ENCODE measurements around the gene METTL9.
"Not testable (repeated sequence)": the region's sequence is repeated elsewhere in the genome, so short reads cannot be mapped to it uniquely, and the experiment has no call there.

Gene METTL9

DNA sequence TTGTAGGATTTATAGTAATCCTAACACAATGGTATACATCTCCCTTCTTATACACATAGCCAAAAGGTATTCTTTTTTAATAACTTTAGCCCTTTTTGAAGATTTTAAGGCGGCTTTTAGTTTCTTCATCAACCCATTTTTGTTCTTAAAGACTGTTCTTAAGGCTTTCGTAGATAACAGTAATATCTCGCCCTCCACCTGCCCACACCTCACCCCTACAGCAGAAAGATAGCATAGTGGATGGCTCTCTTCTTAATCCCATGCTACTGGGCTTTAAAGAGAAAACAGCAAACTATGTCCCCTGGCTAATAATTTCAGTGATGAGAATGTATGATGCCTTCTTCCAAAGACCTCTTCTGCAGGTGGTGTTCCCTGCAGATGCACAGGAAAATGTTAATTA is 44.4 kb downstream of the METTL9 start:
- peaks cover 31% of the 10 kb centered on the region for H3K4me1 ChIP-seq (ENCODE audit: control insufficient read depth, insufficient read depth, low read length)
- no peak overlapping the region for H3K4me3 ChIP-seq (ENCODE audit: low read length)
- H3K9ac ChIP-seq (ENCODE audit: low read depth, low read length) = no peak overlapping the region
- H3K4me2 ChIP-seq (ENCODE audit: low read length) = no peak overlapping the region
- H3K9me3 ChIP-seq (replicated peaks; ENCODE audit: low read length) = no peaks in the 10 kb centered on the region
- H3K27me3 ChIP-seq (ENCODE audit: control insufficient read depth, insufficient read depth, low read length) = no peaks in the 10 kb centered on the region
- H3K36me3 ChIP-seq (ENCODE audit: insufficient read depth, low read length) = peaks cover 35% of the 10 kb centered on the region

GRCh38 chr16:21644674-21645073 is 45.3 kb downstream of the METTL9 start:
- Histone ChIP-seq H3K9me3 (replicated peaks; ENCODE audit: low read length) (no peaks in the 10 kb centered on the region), H3K9ac (ENCODE audit: low read depth, low read length) (no peak overlapping the region), H3K27me3 (ENCODE audit: control insufficient read depth, insufficient read depth, low read length) (no peaks in the 10 kb centered on the region), H3K4me3 (ENCODE audit: low read length) (no peak overlapping the region), H3K4me2 (ENCODE audit: low read length) (no peak overlapping the region), H3K4me1 (ENCODE audit: control insufficient read depth, insufficient read depth, low read length) (peaks cover 23% of the 10 kb centered on the region), H3K36me3 (ENCODE audit: insufficient read depth, low read length) (peaks cover 38% of the 10 kb centered on the region)

DNA sequence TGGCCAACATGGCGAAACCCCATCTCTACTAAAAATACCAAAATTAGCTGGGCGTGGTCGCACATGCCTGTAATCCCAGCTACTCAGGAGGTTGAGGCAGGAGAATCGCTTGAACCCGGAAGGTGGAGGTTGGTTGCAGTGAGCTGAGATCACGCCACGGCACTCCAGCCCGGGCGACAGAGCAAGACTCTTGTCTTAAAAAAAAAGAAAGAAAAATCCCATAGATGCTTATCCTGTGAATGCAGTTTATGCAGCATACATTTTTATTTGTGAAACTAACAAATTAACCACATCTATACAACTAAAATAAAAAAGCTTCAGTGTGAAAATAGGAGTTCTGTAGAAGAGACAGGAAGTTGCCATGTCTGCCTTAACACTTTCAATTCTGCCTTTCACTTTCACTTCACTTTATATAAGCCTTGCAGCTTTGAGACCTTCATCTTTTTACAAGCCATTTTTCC is 45.9 kb downstream of the METTL9 start:
- Histone ChIP-seq H3K9ac (ENCODE audit: low read depth, low read length) (peak overlapping the region; percentile 13), H3K4me1 (ENCODE audit: control insufficient read depth, insufficient read depth, low read length) (peaks cover 19% of the 10 kb centered on the region), H3K27me3 (ENCODE audit: control insufficient read depth, insufficient read depth, low read length) (no peaks in the 10 kb centered on the region), H3K9me3 (replicated peaks; ENCODE audit: low read length) (no peaks in the 10 kb centered on the region), H3K36me3 (ENCODE audit: insufficient read depth, low read length) (peaks cover 39% of the 10 kb centered on the region), H3K4me2 (ENCODE audit: low read length) (peak overlapping the region; percentile 36), H3K4me3 (ENCODE audit: low read length) (no peak overlapping the region)

DNA sequence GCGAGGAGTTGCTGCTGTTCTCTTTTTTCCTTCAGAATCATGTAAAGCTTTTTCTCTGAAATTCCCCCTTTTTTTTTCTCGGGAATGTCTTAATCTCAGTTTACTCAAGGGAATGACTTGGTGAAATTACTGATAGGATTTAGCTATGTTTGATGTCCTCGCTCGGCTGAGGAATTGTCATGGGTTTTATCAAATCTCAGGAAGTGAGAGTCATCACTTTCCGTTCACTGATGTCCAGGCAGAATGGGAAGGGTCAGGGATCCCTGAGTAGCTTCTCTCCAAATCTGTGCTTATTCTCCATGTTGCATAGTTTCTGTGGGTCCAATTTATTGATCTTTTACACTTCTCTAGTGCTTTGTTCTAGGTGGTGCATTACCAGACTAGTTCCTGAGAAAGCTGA is 46.7 kb downstream of the METTL9 start:
- Histone ChIP-seq H3K27me3 (ENCODE audit: control insufficient read depth, insufficient read depth, low read length) (no peaks in the 10 kb centered on the region), H3K4me3 (ENCODE audit: low read length) (no peak overlapping the region), H3K9me3 (replicated peaks; ENCODE audit: low read length) (no peaks in the 10 kb centered on the region), H3K9ac (ENCODE audit: low read depth, low read length) (peak overlapping the region; percentile 13), H3K4me2 (ENCODE audit: low read length) (no peak overlapping the region), H3K36me3 (ENCODE audit: insufficient read depth, low read length) (peaks cover 39% of the 10 kb centered on the region), H3K4me1 (ENCODE audit: control insufficient read depth, insufficient read depth, low read length) (peaks cover 15% of the 10 kb centered on the region)

DNA sequence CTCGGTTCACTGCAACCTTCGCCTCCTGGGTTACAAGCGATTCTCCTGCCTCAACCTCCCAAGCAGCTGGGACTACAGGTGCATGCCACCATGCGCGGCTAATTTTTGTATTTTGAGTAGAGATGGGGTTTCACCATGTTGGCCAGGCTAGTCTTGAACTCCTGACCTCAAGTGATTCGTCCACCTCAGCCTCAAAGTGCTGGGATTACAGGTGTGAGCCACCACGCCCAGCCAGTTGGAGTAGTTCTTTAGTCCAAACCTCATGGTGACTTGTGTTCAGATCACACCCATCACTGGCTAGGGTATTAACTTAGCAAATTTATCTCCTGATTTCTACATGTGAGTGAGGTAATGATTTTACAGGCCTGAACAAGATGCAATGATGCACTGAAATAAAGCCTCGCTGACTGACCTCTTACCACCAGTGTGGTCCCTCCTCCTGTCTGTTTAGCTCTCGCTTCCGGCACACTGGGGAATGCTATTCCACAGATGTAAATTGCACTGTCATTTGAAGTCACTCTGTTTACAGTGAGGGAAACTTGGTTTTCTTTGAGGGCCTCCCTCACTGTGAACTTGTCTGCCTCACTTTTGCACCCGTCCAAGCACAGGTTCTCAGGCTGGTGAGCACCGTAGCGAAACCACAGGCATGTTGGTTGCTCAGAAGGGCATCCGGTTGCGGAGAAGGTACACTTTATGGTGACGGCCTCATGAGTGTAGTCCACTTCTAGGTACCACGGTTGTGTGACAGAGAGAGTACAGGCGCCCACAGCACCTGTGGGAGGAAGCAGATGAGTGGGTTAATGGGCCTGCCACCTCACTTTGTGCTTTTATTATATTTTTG is 47.6 kb downstream of the METTL9 start:
- no peak overlapping the region for H3K4me2 ChIP-seq (ENCODE audit: low read length)
- H3K4me3 ChIP-seq (ENCODE audit: low read length) = no peak overlapping the region
- no peaks in the 10 kb centered on the region for H3K9me3 ChIP-seq (replicated peaks; ENCODE audit: low read length)
- H3K27me3 ChIP-seq (ENCODE audit: control insufficient read depth, insufficient read depth, low read length) = no peaks in the 10 kb centered on the region
- H3K36me3 ChIP-seq (ENCODE audit: insufficient read depth, low read length) = peaks cover 39% of the 10 kb centered on the region
- no peak overlapping the region for H3K9ac ChIP-seq (ENCODE audit: low read depth, low read length)
- H3K4me1 ChIP-seq (ENCODE audit: control insufficient read depth, insufficient read depth, low read length) = peaks cover 7% of the 10 kb centered on the region

GRCh38 chr16:21647562-21648164 is 48.3 kb downstream of the METTL9 start:
- no peaks in the 10 kb centered on the region for H3K9me3 ChIP-seq (replicated peaks; ENCODE audit: low read length)
- H3K4me1 ChIP-seq (ENCODE audit: control insufficient read depth, insufficient read depth, low read length) = peaks cover 7% of the 10 kb centered on the region
- H3K36me3 ChIP-seq (ENCODE audit: insufficient read depth, low read length) = peaks cover 39% of the 10 kb centered on the region
- no peaks in the 10 kb centered on the region for H3K27me3 ChIP-seq (ENCODE audit: control insufficient read depth, insufficient read depth, low read length)
- H3K4me2 ChIP-seq (ENCODE audit: low read length) = no peak overlapping the region
- no peak overlapping the region for H3K9ac ChIP-seq (ENCODE audit: low read depth, low read length)
- H3K4me3 ChIP-seq (ENCODE audit: low read length) = no peak overlapping the region

GRCh38 chr16:21649826-21650406 is 50.5 kb downstream of the METTL9 start:
- H3K9ac ChIP-seq (ENCODE audit: low read depth, low read length); H3K9me3 ChIP-seq (replicated peaks; ENCODE audit: low read length); H3K27me3 ChIP-seq (ENCODE audit: control insufficient read depth, insufficient read depth, low read length); H3K4me2 ChIP-seq (ENCODE audit: low read length); H3K4me3 ChIP-seq (ENCODE audit: low read length): not testable (repeated sequence)
- Histone ChIP-seq H3K36me3 (ENCODE audit: insufficient read depth, low read length) (peaks cover 33% of the 10 kb centered on the region), H3K4me1 (ENCODE audit: control insufficient read depth, insufficient read depth, low read length) (peaks cover 18% of the 10 kb centered on the region)

DNA sequence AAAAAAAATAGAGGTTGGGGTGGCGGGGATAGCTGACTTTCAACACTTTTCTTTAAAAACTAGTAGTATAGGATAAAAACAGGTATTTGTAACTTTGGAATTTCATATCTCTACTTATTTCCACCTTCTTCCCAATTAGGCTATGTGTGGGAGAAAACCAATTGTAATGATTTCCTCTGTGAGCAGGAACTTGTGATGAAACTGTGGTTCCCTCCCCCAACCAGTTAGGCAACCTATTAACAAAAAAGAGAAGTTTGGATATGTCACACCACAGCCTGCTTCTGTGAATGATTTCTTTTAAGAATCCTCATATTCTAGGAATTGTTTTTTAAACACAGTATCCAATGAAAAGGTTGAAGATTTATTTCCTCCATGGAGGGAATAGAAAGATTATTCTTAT is 51.1 kb downstream of the METTL9 start:
- peaks cover 14% of the 10 kb centered on the region for H3K4me1 ChIP-seq (ENCODE audit: control insufficient read depth, insufficient read depth, low read length)
- no peaks in the 10 kb centered on the region for H3K27me3 ChIP-seq (ENCODE audit: control insufficient read depth, insufficient read depth, low read length)
- no peak overlapping the region for H3K4me3 ChIP-seq (ENCODE audit: low read length)
- no peak overlapping the region for H3K4me2 ChIP-seq (ENCODE audit: low read length)
- H3K9me3 ChIP-seq (replicated peaks; ENCODE audit: low read length) = no peaks in the 10 kb centered on the region
- peaks cover 39% of the 10 kb centered on the region for H3K36me3 ChIP-seq (ENCODE audit: insufficient read depth, low read length)
- no peak overlapping the region for H3K9ac ChIP-seq (ENCODE audit: low read depth, low read length)

DNA sequence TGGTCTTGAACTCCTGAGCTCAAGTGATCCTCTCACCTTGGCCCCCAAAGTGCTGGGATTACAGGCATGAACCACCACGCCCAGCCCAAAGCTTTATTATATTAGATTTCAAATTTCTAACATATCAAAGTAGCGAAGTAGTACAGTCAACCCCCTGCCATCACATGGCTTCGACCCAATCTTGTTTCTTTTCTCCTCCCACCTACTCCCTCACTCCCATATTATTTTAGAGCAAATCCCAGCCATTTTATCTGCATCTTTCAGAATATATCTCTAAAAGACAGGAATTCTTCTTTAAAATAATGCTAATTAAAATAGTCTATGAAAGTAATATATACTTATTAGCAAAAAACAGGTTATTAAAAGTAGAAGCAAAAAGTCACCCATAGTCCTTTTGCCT is 52.1 kb downstream of the METTL9 start:
- Histone ChIP-seq H3K36me3 (ENCODE audit: insufficient read depth, low read length) (peaks cover 48% of the 10 kb centered on the region), H3K4me2 (ENCODE audit: low read length) (no peak overlapping the region), H3K9me3 (replicated peaks; ENCODE audit: low read length) (no peaks in the 10 kb centered on the region), H3K4me1 (ENCODE audit: control insufficient read depth, insufficient read depth, low read length) (peaks cover 12% of the 10 kb centered on the region), H3K9ac (ENCODE audit: low read depth, low read length) (no peak overlapping the region), H3K27me3 (ENCODE audit: control insufficient read depth, insufficient read depth, low read length) (no peaks in the 10 kb centered on the region), H3K4me3 (ENCODE audit: low read length) (no peak overlapping the region)

DNA sequence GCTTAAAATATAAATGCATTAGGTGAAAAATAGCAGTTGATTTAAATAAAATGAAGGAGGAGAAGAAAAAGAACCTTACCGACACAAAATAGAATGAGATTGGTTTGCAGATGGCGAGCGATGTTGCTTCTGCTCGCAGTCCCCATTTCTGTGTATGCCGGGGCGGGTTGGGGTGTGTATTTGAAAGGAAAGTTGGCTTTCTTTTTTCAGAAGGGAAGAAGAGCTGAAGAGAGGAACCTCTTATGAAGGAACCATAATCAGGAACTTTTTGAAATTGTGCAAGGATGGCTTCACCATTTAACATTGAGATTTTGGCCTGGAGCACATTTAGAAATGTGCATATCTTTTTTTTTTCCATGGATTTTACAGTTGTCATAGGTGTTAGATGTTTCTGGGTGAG is 53.1 kb downstream of the METTL9 start, which contains the start of gene IGSF6:
IGSF6 (minus strand) TSS at position 156 of the 400 bp plus-strand sequence; CDS start at position 146, 10 bp downstream.
- Histone ChIP-seq H3K9me3 (replicated peaks; ENCODE audit: low read length) (no peaks in the 10 kb centered on the region), H3K4me1 (ENCODE audit: control insufficient read depth, insufficient read depth, low read length) (peaks cover 15% of the 10 kb centered on the region), H3K27me3 (ENCODE audit: control insufficient read depth, insufficient read depth, low read length) (no peaks in the 10 kb centered on the region), H3K36me3 (ENCODE audit: insufficient read depth, low read length) (peaks cover 49% of the 10 kb centered on the region), H3K9ac (ENCODE audit: low read depth, low read length) (no peak within 1 kb of the TSS), H3K4me2 (ENCODE audit: low read length) (no peak within 1 kb of the TSS), H3K4me3 (ENCODE audit: low read length) (no peak within 1 kb of the TSS)

GRCh38 chr16:21653571-21653970 is 54.2 kb downstream of the METTL9 start:
- Histone ChIP-seq H3K4me3 (ENCODE audit: low read length) (no peak overlapping the region), H3K36me3 (ENCODE audit: insufficient read depth, low read length) (peaks cover 51% of the 10 kb centered on the region), H3K4me1 (ENCODE audit: control insufficient read depth, insufficient read depth, low read length) (peaks cover 15% of the 10 kb centered on the region), H3K27me3 (ENCODE audit: control insufficient read depth, insufficient read depth, low read length) (no peaks in the 10 kb centered on the region), H3K4me2 (ENCODE audit: low read length) (no peak overlapping the region), H3K9ac (ENCODE audit: low read depth, low read length) (no peak overlapping the region), H3K9me3 (replicated peaks; ENCODE audit: low read length) (no peaks in the 10 kb centered on the region)
